AML-193 (cell line): ENCODE data around the gene ZNF620.
A peak's percentile ranks its signal among the peaks of the same experiment; 100 is the strongest.
"Not testable (repeated sequence)": the region's sequence is repeated elsewhere in the genome, so short reads cannot be mapped to it uniquely, and the experiment has no call there.

Experiments
- DNase-seq, 2 experiments: peaks; one replicate each; lab custom pipeline; 2025; lab: John Stamatoyannopoulos, UW

ZNF620 gene

DNA sequence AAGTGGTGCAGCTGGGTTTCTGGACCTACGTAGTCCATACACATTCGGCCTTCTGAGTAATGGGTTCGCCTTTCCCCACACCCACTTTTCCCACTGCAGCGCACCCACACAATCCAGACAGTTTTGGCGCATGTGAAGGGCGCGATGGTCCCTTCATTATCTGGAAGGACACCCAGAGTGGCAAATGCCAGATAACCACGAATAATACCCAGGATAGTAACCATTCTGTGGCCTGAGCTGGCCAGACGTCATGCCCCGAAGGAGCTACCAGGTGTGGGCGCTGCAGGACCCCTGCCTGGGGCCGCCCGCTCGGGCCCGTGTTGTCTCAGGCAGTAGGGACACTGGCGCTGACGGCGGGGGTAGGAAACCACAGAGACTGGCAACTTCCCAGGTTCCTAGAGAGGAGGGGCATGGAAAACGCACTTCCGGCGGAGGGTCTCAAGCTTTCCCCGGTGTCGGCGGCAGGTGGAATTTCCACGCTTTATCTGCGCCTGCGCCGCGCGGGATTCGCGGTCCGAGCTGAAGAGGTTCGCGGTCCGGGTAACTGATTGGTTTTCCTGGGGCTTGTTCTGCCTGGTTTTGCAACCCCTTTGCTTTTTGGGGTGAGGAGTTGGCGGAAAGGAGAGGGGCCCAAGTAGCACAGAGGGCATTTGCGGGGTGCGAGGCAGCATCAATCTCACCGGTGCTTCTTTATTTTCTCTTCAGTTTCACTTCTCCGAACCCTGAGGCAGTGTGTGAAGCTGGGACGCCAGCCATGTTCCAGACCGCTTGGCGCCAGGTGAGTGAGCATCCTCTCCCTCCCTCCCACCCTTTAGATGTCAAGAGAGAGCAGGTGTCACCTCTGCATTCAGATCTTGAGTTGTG is at the start of gene ZNF620:
Gene ZNF620 (plus strand): TSS at position 441 of the 864 bp plus-strand sequence. CDS start 314 bp downstream, at position 755.
- DNase-seq: peak; percentile 40 to 46

DNA sequence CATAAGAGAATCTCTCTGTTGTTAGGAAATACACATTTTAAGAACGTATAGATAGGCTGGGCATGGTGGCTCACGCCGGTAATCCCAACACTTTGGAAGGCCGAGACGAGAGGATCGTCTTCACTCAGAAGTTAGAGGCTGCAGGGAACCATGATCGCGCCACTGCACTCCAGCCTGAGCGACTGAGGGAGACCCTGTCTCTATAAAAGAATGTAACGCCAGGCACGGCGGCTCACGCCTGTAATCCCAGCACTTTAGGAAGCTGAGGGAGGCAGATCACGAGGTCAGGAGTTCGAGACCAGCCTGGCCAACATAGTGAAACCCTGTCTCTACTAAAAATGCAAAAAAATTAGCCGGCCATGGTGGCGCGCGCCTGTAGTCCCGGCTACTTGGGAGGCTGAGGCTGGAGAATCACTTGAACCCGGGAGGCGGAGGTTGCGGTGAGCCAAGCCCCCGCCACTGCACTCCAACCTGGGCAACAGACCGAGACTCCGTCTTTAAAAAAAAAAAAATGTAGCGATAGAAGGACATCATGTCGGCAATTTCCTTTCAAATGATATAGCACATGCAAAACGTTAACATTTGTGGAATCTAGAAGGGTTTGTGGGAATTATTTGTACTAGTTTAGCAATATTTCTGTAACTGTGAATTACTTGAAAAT is 49.4 kb upstream of the ZNF620 start:
- no peak for DNase-seq

- peak; percentile 94 to 98 for DNase-seq
Measured at GRCh38 chr3:40456940-40457823, 48.7 kb upstream of the ZNF620 start, which contains the start of gene RPL14. Gene RPL14, plus strand, starts transcription at chr3:40457339. Its CDS starts 133 bp downstream, at chr3:40457472.

GRCh38 chr3:40458473-40458872 is 47.4 kb upstream of the ZNF620 start:
- no peak for DNase-seq

GRCh38 chr3:40460481-40460880 is 45.4 kb upstream of the ZNF620 start:
- DNase-seq: not testable (repeated sequence)

DNA sequence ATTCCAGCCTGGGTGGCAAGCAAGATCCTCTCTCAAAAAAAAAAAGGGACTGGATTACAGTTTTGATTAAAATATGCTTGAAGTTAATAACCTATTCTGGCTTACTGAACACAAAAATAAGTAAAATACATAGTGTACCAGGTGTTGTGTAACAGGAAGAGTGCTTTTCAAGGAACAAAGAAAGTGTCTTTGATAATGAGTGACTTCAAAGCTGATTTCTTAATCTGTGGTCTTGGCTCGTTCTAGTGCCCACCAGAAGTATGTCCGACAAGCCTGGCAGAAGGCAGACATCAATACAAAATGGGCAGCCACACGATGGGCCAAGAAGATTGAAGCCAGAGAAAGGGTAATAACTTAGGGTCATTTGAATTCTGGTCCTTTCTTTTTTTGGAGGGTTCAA is 44.7 kb upstream of the ZNF620 start:
- no peak for DNase-seq

- DNase-seq: not testable (repeated sequence)
Measured at GRCh38 chr3:40462838-40463237, 43.0 kb upstream of the ZNF620 start.

DNA sequence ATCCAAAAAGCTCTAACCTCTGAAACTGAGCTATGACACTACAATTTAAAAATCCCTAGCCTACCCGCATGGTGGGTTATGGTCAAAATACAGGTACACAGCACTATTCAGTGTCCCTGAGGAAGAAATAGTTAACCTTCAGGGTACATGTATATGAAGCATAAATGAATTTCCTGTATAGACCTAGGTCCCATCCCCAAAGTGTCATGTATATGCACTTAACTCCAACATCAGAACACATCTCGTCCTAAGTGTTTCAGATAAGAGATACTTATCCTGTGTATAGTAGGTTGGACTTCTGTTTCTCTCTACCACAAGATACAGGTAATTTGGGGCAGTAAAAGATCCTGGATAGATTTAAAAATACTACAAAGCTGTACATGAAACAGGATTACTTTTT is 42.3 kb upstream of the ZNF620 start:
- no peak for DNase-seq

GRCh38 chr3:40464339-40465110 is 41.3 kb upstream of the ZNF620 start:
- DNase-seq: no peak

DNA sequence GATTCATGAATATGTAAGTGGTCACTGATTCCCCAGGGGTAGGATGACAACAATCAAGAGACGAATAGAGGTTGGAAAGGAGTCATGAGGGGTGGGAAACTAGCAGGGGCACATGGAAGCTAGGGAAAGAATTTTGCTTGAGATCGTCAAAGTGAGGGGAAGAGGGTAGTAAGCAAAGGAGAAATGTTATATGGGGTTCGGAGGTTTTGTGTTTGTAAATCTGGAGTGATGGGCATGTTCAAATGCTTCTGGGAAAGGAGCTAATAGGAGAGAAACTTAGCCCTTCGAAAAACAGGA is 40.8 kb upstream of the ZNF620 start:
- no peak for DNase-seq

DNA sequence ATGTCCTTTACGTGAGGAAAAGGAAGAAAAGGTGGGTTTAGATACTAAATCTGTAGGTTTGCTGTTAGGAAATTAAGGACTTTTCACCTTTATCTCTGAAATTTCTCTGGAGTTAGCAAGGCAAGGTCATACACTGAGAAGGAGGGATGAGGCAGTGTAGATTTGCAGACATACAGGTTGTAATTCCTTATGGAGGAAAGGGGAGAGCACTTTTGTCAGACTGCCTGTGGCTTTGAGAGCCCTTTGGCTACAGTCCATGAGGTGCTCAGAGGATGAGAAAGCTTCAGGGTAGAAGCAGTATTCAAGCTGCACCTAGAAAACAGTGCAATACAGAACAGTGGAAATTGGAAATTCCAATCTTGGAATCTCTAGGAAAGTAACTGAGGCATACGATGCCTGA is 40.4 kb upstream of the ZNF620 start:
- DNase-seq: no peak

DNA sequence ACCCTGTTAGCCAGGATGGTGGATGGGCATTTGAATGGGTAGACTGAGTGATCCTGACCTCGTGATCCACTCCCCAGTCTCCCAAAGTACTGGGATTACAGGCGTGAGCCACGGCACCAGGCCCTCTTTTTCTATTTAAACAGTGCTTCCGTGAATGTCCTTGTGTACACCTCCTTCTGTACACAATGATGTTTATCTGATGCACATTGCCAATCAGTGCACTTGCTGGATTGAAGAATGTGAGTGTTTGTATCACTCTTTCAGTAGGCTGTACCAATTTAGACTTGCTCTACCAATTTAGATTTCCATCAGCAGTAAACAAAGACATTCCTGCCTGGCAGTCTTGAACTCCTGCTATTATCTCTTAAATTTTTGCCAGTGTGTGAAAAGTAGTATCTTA is 37.8 kb upstream of the ZNF620 start:
- DNase-seq: no peak

DNA sequence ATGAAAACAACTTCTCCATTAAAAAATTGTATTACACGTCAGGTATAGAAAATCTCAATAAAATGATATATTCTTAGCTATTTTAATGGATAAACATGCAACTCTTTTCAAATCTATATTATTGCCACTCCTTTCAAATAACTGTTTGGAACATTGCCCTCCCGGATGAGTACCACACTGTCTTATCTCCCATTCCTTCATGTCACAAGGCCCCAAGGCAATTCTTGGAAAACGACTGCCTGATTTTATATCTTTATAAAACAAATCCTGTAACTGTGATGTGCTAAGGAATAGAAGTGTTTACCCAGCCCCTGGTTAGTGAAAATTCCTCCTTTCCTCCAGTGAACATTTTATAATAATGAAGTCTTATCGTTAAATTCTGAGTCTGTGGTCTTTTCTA is 35.1 kb upstream of the ZNF620 start:
- no peak for DNase-seq

DNA sequence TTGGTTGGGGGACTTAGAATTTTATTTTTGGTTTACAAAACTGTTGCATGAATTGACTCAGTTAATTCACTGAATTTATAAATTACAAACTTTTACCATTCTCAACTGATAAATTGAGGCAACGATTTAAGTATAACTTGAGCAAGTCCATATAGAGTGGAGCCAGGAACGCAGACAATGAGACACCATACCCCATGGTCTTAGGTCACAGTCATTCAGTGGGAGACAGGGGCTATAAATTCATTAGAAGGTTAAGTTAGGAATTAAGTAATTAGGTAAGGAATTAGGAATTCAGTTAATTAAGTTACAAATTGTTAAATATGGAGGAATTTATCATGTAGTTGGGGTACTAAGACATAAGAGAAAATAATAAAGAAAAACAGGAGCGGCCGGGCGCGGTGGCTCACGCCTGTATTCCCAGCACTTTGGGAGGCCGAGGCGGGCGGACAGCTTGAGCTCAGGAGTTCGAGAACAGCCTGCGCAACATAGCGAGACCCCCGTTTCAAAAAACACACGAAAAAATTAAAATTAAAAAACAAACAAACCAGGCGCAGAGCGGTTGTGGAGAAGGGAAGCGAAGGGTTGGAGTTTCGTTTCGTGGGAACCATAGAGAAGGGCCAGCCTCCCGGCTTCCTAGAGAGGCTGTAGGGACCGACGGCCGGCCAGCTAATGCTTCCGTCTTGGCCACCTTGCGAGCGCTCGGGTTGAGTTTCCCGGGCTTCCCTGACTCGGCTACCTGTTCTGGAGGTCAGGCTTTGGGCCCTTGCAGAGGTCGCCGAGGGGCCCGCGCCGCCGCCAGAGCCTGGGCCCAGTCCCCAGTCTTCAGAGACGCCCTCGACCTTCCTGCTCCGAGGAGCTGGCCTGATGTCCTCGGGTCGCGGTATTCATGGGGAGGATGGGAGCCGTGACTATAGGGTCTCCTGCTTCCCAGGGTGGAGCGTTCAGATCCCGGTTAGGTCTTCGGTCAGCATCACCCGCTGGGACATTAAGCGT is 29.1 kb upstream of the ZNF620 start, which contains the start of gene ZNF619:
Gene ZNF619 (plus strand): TSS at position 645 of the 993 bp plus-strand sequence. CDS start 858 bp downstream, outside the sequence.
- DNase-seq: peak; percentile 65 to 73

GRCh38 chr3:40477666-40478065 is 28.2 kb upstream of the ZNF620 start:
- DNase-seq: peak; percentile 44 to 55

DNA sequence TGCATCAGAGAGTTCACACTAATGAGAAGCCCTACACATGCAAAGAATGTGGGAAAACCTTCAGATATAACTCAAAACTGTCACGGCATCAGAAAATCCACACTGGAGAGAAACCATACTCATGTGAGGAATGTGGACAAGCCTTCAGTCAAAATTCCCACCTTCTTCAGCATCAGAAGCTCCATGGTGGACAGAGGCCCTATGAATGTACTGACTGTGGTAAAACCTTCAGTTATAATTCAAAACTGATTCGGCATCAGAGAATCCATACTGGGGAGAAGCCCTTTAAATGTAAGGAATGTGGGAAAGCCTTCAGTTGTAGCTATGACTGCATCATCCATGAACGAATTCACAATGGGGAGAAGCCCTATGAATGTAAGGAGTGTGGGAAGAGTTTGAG is 18.7 kb upstream of the ZNF620 start:
- DNase-seq: no peak

DNA sequence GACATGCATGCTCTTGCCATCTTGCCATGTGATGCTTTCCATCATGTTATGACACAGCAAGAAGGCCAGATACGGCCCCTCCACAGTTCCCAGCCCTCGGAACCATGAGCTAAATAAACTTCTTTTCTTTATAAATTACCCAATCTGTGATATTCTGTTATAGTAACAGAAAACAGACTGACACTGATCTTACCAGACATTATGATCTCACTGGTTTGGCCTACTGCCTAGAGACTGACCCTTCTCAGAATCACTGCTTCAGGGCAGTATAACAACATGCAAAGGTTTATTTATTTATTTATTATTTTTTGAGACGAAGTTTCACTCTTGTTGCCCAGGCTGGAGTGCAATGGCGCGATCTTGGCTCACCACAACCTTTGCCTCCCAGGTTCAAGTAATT is 14.9 kb upstream of the ZNF620 start:
- DNase-seq: no peak

GRCh38 chr3:40494698-40495097 is 11.1 kb upstream of the ZNF620 start:
- DNase-seq: no peak

- DNase-seq: no peak
Measured at GRCh38 chr3:40497288-40497687, 8.6 kb upstream of the ZNF620 start.

DNA sequence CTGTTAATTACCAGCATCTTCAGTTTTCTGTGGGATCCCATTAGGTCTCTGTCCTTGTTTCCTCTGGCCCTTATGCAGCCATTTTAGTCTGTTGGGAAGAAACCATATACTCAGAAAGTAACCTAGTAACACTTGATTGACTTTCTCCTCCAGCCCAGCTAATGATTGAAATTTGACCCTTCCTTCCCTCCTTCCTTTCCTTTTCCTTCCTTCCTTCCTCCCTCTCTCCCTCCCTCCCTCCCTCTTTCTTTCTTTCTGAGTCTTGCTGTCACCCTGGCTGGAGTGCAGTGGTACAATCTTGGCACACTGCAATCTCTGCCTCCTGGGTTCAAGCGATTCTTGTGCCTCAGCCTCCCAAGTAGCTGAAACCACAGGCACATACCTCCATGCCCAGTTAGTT is 5.9 kb upstream of the ZNF620 start:
- no peak for DNase-seq
